RWPE1 (cell line): ENCODE data around the gene HABP4.

Source experiments
- CTCF ChIA-PET: fragments of 350-600 bp; sonication (Branson Sonifier 250); formaldehyde crosslinking; extraction: SDS; loops from one replicate; lab custom pipeline; 2021; lab: Yijun Ruan, JAX
- POLR2A ChIA-PET: fragments of 400-600 bp; formaldehyde crosslinking; extraction: SDS; loops from one replicate; lab custom pipeline; 2020; ENCODE audit warnings: antibody characterized with exemption; ENCODE audit not compliant: low non-redundant PET; lab: Yijun Ruan, JAX
- DNase-seq: peaks from one replicate; pipeline ENCODE4 v3.0.0; 2012; ENCODE audit warnings: low spot score
- H3K27ac ChIP-seq: fragments of 450-650 bp; 2 replicates; pipeline ENCODE4 v1.5.1; 2017
- TF ChIP-seq, protein P1 (sequence below): fragments of 450-650 bp; conservative IDR thresholded peaks from 2 replicates; pipeline ENCODE4 v1.5.1; 2017; ENCODE audit warnings: low read depth, mild to moderate bottlenecking

Gene HABP4

DNA sequence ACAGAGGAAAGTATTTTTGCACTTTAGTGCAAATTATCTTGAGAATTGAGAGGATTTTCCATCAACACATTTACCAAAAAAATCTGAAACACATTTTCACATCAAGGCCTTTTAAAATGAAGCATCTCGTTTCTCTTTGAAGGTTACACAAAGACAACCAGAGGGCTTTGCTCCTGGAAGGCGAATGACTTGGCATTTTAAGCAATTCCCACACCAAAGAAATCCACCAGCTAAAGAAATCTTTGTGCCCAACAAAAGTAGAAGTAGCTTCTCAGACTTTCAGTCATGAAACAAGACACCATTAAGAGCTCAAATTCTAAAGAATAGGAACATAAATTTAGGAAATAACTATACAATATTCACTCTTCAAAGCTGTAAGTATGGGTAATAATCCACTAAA lies 59.9 kb downstream of the HABP4 start:
- TF ChIP-seq, protein P1, sequence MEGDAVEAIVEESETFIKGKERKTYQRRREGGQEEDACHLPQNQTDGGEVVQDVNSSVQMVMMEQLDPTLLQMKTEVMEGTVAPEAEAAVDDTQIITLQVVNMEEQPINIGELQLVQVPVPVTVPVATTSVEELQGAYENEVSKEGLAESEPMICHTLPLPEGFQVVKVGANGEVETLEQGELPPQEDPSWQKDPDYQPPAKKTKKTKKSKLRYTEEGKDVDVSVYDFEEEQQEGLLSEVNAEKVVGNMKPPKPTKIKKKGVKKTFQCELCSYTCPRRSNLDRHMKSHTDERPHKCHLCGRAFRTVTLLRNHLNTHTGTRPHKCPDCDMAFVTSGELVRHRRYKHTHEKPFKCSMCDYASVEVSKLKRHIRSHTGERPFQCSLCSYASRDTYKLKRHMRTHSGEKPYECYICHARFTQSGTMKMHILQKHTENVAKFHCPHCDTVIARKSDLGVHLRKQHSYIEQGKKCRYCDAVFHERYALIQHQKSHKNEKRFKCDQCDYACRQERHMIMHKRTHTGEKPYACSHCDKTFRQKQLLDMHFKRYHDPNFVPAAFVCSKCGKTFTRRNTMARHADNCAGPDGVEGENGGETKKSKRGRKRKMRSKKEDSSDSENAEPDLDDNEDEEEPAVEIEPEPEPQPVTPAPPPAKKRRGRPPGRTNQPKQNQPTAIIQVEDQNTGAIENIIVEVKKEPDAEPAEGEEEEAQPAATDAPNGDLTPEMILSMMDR = no peak
- DNase-seq = no peak
- ChIA-PET POLR2A (no interaction called here), CTCF (no interaction called here)
- H3K27ac ChIP-seq = no peak overlapping the region

DNA sequence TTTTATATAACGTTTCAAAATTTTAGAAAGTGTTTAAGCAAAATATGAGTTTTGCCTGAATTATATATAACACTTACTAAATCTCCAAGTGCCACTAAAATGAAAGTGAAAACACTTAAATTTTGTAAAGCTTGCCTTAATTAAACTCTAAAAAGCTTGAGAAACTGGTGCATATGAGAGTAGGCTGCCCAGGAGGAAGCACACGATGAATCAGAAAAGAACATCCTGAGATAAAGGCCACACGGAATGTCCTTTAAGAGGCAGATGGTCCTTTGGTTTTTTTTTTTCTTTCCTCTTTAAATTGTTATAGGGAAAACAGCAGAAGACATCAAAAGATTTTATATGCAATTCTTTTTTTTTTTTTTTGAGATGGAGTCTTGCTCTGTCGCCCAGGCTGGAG lies 60.3 kb downstream of the HABP4 start:
- CTCF ChIA-PET = no interaction called here
- POLR2A ChIA-PET = no interaction called here
- no peak for DNase-seq
- no peak overlapping the region for H3K27ac ChIP-seq
- TF ChIP-seq, protein P1 = no peak

DNA sequence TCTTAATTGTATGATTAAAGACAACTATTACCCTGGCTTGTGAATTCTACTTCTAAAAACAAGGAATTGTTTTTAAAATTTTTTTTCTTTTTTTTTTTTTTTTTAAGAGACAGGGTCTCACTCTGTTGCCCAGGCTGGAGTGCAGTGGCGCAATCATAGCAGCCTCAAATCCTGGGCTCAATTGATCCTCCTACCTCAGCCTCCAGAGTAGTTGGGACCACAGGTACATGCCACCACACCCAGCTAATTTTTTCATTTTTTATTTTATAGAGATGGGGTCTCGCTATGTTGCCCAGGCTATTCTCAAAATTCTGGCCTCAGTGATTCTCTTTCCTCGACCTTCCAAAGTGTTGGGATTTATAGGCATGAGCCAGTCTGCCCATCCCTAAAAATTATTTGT lies 62.3 kb downstream of the HABP4 start:
- H3K27ac ChIP-seq = no peak overlapping the region
- TF ChIP-seq, protein P1 = no peak
- ChIA-PET CTCF (no interaction called here), POLR2A (no interaction called here)
- DNase-seq = no peak

- ChIA-PET POLR2A (no interaction called here), CTCF (no interaction called here)
- TF ChIP-seq, protein P1 = no peak
- DNase-seq = no peak
- no peak overlapping the region for H3K27ac ChIP-seq
These were observed 63.7 kb downstream of the HABP4 start for GRCh38 chr9:96513622-96514021.

DNA sequence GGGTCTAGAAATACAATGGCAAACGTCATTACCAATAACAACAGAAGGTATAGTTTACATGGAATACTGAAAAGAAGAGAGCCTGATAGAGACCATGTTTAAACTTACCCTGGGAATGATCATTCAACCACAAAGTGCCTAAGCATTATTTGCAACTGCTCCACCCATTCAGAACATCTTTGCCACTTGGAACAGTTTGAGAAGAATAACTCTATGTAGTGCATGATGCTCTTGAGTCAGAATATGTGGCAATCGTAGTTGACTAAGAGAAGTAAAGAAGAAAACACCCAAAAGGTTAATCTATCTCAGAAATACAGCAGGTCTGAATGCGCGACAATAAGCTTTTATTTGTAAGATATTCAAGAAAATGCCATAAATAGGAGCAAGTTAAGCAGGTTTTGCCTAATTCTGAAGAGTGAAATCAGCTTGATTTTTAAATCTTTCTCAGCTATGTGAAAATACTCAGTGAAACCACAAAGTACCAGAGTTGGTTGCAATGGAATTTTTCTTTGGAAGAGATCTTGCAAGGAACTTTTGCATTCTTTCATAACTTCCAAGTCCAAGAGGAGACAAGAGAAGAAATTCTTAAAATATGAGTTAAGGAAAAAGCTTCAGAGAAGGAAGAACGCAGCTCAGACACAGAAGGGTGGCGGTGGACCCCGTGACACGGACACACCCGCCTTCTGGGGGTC lies 64.3 kb downstream of the HABP4 start:
- TF ChIP-seq, protein P1 = no peak
- POLR2A ChIA-PET = no interaction called here
- CTCF ChIA-PET = interaction anchor here (1.4 kb wide), 1 partner anchor 8 kb away, joined by 3 read pairs; no protein-coding TSS in a partner anchor
- DNase-seq = no peak
- H3K27ac ChIP-seq = no peak overlapping the region

DNA sequence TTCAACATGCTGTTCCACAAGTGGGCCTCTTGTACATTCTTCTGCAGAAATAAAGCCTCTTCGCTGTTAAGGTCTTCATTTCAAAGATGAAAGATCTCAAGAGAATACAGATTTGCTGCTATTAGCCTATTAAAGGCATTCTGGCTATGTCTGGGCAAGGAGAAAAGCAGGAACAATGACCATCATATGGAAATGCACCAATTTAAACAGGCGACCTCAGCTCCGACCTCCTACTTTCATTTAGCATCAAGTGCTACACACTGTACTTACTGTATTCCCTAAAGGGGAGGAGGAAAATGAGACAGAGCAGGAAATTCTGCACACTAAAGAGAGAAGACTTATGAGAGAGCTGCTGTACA lies 64.8 kb downstream of the HABP4 start:
- no peak overlapping the region for H3K27ac ChIP-seq
- CTCF ChIA-PET = interaction anchor here (1.1 to 1.4 kb wide), 2 partner anchors 8 to 152 kb away, joined by 3 read pairs; no protein-coding TSS in a partner anchor
- DNase-seq = no peak
- POLR2A ChIA-PET = no interaction called here
- TF ChIP-seq, protein P1 = no peak
